HG03378 (cell line): ENCODE measurements around the gene NHP2.

ENCODE experiments used
- ATAC-seq: cut with Tn5 transposase; IDR thresholded peaks from one replicate; pipeline ENCODE4 v1.9.1; 2021; ENCODE audit warnings: mild to moderate bottlenecking, moderate library complexity; ENCODE audit not compliant: unreplicated experiment

Gene NHP2

DNA sequence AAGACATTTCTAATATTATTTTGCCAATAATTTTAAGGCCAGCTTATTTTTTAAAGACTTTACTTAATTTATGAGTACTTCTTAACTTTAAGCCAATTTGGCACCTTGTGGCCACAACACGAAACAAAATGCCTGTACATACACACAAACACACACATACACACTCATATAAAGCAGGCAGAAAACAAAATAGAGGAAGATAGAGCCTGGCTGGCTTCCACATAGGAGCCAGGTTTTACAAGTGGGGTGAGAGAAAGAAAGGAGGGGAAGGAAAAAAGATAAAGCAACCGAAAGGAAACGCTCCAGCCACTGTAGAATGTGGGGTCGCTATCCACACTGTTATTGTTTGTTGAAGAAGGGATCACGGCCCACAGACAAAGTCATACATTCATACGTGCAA, 23.1 kb upstream of the NHP2 start:
- no peak for ATAC-seq

DNA sequence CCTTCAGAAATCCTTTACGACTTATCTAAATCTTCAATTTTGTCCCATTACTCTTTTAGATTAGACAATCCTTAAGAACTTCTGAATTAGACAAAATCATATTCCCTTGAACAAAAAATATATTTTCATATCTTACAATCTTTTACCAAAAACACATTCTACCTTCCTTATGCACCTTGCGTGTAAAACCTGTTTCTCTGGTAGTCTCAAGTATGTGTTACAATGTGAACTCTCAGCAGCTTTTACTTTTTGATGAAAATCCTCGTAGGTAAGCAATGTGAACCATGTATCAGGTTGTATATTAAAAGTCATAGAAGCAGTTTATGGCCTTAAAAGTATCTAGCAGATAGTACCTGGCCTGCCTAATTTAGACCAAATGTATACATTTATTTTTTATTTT, 20.8 kb upstream of the NHP2 start:
- ATAC-seq, result no peak

DNA sequence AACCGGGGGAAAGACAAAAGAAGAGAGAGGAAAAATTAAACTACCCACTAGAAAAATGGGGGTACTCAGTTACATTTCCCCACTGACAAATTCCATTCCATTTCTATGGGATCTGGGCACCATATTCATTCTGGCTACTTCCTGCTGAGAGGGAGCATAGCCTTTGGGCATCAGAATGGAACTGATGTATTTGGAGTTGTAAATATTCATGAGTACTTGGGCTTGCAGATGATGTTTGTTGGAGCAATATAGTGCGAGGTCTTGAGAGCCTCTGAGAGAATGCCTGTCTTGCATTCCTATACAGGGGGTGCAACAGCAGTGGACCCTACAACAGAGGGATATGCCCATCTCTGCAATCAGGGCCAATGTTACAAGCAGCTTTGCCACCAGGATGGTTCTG, 16.8 kb upstream of the NHP2 start:
- no peak for ATAC-seq

DNA sequence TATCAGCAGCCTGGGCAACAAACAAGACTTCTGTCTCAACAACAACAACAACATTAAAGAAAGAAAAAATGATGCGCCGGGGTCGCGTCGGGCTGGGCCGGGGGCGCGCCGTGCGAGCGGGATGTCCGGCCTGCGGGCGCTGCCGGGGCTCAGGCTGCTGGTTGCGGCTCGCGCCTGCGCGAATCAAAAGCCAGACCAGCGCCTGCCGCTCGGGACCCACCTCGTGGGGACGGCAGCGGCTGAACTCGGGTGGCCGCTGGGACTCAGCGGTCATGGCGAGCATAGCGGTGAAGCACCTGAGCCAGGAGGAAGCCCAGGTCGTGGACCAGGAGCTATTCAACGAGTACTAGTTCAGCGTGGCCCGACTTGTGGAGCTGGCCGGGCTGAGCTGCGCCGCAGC, 11.9 kb upstream of the NHP2 start:
- no peak for ATAC-seq

DNA sequence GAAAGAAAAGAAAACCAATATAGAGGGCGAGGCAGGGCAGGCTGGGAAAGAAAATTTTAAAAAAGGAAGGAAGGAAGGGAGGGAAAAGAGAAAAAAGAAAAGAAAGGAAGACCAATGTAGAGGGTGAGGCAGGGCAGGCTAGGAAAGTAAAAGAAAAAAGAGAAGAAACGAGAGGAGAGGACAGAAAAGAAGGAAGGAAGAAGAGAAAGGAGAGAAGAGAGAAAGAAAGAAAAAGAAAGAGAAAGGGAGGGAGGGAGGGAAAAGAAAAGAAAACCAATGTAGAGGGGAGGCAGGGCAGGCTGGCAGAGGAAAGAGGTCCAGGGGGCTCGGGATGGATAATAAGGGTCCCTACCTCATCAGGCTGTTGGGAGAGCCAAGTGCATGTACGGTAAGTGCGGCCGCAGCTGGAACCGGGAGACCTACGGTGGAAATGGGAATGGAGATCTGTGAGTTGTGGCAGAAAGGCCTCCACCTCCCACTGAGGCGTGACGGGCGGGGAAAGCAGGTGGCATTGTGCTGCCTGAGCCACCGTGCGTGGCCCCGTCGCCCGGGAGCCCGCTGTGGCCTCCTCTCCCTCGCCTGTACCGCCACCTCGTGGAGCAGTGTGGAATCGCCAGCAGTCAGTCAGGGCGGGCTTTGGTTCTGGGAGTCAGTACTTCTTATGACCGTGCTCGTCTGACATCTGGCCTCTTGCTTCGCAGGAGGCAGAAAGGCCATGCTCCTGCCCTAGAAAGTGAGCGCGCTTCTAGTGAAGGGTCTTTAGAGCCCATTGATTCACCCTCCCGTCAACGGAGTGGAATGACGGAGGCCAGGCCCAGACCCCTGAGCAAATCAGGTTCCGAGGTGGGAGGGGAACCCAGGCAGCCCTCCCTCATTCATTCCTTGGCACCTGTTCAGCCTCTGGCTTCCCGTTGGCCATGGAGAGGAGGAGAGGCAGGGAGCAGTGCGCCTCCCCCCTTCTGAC, 10.4 kb upstream of the NHP2 start:
- ATAC-seq, result peak; percentile 82

DNA sequence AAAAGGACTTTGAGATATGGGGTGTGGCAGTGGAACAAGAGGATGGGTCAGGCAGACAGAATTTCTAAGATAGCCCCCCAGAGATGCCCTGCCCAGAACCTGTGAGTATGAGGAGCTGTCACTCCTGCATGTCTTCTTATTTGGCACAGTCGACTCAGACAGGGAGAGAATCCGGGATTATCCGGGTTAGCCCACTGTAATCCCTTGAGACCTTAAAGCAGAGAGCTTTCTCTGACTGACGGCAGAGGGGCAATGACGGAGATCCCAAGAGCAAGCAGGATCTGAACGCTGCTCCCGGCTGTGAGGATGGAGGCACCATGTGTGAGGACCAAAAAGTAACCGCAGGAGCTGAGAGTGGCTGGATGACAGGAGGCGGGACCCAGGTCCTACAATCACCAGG, 8.8 kb upstream of the NHP2 start:
- no peak for ATAC-seq

DNA sequence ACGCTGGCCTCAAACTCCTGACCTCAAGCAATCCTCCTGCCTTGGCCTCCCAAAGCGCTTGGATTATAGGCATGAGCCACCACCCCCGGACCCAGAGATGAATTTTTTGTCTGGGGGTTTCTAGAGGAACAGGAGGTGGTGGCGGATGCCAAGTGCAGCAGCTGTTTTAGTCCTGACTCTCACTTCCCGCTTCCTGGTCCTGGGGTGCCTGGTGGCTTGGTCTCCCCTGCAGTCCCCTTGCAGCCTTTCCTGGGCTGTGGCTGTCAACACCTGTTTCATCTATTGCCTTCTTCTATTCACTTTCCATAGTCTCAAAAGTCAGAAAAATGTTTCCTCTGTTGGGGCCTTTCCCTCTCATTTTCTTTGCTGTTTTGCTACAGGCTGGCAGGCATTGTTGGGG, 6.5 kb upstream of the NHP2 start:
- ATAC-seq, result no peak

DNA sequence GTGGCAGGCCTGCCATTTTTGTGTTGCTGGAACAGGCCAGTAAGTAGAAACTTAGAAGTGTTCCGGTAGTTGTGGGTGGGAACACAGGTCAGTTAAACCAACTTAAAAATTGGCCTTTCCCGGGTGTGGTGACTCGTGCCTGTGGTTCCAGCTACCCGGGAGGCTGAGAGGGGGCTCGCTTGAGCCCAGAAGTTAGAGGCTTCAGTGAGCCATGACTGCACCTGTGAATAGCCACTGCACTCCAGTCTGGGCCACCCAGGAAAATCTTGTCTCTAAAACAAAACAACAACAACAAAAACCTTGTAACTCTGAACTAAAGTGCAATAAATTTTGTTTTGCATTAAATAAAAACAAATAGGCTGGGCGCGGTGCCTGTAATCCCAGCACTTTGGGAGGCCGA, 1.4 kb upstream of the NHP2 start:
- ATAC-seq, result no peak

DNA sequence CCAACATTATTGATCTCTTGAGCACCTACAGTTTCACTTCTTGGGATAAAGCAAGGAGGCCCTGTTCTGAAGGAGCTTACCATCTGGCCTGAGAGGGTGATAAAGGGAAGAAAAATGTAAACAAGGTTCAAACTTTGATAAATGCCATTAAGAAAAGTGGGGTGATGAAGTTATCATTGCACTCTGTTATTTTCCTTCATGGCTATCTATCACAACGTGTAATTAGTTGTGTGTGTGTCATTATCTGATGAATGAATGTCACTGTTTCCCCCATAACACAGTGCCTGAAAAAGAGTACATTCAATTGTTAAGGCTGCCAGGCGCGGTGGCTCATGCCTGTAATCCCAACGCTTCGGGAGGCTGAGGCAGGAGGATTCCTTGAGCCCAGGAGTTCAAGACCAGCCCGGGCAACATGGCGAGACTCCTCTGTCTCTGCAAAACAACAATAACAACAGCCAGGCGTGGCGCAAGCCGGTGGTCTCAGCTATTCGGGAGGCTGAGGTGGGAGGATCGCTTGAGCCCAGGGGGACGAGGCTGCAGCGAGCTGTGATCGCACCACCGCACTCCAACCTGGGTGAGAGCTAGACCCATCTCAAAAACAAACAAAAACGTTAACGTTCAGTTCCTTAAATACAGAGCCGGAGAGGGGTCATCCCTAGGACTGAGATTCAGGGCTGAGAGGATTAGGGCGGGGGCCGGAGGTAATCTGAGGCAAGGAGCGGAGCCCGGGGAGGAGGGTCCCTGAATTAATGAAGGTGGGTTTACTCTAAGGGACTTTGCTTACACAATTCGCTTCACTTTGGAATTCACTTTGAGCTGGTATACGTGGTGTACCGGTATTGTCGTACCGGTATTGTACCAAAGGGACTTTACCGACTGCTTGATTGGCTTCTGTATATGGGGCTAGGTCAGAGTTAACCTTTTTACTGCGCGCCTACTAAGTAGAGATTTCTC, 917 bp downstream of the NHP2 start:
- ATAC-seq, result no peak

DNA sequence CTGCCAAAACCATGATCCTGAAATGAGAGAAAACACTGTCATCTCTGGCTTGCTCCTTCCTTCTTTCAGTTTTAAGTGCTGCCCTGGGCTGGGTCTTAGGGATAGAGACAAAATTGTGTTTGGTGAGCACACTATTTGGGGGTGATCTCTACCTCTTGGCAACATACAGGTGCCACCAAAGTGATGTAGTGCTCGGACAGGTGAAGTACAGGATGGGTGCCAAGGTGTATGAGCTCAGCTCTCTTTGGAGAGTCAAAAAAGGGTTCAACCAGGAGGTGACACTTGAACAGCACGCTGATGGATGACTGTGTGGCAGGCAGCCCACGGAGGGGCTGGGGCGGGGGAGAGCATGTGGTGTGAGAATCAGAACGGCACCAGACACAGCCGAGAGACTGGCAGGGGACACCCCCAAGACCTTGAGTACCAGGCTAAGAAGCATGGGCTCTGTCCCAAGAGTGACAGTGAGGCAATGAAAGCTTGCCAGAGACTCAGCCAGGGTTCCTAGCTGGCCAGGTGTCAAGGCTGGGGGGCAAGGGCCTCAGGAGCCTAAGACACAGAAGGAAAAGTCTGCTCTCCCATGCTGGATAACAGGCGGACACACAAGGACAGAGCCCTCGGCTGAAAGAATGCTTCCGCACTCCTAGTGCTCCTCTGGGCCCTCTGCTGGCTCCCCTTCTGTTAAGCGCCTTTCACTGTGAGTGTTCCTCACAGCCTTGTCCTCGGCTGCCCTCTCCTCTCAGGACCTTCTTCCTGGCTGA, 2.5 kb downstream of the NHP2 start:
- ATAC-seq, result no peak

DNA sequence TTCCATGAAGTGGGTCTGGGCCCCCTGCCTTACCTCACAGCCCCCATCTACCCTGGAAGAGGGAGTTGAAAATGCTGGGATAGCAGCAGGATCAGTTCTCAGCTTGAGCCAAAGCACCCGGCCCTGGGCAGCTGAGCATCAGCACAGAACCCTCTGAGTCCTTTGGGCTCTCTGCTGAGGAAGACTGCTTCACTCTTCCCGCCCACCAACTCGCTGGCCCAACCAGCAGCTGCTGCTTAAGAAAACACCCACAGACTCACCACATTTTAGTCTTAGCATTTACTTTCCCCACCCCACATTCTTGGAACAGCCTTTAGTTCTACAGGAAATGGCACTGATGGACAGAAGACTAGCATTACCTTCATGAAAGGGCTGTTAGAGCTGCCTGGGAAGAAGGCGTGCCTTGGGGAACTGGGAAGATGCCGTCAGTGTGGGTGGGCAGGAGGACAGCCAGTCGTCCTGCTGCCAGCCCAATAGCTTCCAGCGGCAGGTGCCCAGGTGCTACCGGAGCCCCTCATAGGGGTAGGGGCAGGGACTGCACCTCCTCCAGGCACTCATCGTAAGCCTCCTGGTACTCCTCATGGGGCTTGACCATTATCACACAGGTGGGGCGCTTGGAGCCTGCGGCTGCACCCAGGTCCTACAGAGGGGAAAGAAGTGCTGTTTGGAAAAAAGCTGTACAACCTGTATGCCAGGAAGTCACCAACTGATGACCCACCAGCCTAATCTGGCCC, 4.3 kb downstream of the NHP2 start:
- ATAC-seq, result no peak

DNA sequence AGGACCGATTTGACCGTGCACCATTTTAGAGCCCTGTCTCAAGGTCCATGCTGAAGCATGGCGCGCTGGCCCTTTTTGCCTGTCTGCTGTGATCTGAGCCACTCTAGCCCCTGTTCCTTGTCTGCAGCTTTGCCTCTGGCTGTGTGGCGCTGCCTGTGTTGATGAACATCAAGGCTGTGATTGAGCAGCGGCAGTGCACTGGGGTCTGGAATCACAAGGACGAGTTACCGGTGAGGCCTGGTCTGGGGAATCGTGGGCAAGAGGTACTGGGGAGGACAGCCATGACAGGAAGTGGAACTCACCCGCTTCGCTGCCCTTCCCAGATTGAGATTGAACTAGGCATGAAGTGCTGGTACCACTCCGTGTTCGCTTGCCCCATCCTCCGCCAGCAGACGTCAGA, 6.3 kb downstream of the NHP2 start:
- ATAC-seq, result no peak

DNA sequence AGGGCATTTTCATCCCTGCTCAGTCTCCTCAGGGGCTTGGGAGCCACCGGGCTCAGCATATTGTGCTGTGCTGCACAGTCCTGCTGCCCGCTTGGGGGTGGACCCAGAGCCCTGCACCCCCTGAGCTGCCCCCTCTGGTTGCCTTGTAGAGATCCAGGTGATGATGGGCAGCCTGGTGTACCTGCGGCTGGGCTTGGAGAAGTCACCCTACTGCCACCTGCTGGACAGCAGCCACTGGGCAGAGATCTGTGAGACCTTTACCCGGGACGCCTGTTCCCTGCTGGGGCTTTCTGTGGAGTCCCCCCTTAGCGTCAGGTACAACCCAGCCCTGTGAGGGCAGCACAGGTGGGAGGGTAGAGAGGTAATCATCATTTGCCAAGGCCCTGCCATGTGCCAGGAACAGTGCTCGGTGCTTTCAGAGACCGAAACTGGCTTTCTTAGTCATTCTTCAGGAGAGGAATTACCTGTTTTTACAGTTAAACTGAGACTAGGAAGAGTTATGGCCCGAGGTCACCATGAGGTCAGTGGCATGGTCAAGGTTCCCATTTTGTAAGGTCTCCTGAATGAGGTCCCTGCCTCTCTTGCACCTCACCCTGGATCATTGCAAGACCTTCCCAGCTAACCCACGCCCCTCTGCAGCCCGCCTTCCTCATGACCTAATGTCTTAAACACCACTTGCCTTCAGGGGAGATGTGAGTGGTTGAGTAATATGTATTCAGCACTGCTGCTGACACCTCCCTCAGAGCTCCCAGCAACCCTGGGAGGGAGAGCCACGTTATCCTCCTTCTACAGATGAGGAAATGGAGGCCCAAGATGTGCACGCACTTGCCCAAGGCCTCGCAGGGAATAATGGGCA, 7.5 kb downstream of the NHP2 start:
- ATAC-seq, result no peak

DNA sequence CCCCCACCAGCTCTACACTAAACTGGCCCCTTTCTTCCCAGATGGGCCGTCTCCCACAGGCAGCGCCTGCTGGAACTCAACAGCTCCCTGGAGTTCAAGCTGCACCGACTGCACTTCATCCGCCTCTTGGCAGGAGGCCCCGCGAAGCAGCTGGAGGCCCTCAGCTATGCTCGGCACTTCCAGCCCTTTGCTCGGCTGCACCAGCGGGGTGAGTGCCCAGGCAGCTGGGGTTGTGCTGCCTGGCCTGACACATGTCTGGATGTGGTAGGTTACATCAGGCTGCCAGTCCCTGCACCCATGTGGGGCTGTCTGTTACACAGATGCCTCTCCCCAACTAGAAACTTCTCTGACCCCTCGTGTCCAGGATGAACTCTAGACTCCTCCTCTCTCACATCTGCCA, 9.8 kb downstream of the NHP2 start:
- no peak for ATAC-seq

DNA sequence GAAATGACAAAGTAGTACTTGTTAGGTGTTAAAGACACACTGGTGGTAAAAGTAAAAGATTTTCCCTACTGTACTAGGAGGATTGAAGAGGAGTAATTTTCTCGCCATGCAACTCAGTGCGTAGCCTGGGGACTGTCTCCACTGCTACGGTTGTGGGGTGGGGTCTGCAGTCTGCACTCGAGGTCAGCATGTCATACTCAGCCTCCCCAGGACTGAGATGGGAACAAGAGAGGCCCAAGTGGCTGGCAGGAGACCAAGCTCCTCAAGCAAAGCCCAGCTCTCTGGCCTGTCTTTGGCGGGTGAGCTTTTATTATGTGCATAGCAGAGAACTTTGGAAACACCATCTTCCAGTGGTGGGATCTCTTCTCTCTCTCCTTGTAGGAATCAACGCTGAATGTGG, 10.4 kb downstream of the NHP2 start:
- no peak for ATAC-seq

DNA sequence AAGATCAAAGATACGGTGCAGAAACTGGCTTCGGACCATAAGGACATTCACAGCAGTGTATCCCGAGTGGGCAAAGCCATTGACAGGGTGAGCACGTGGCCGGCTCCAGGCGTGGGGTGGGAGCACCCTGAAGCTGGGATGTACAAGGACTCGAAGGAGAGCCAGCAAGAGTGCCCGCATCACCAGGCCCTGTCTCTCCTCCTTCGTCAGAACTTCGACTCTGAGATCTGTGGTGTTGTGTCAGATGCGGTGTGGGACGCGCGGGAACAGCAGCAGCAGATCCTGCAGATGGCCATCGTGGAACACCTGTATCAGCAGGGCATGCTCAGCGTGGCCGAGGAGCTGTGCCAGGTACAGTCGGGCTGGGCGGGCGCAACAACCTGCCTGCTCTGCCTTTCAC, 11.0 kb downstream of the NHP2 start:
- no peak for ATAC-seq

DNA sequence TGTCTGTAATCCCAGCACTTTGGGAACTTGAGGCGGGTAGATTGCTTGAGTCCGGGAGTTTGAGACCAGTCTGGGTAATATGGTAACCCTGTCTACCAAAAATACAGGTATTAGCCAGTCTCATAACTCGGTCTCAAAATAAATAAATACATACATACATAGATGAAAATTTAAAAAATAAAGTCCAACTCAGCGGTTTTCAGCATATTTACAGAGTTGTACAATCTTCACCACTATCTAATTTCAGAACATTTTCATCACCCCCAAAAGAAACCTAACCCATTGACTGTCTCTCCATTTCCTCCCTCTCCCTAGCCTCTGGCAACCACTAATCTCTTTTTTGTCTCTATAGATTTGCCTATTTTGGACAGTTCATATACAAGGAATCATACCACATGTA, 12.1 kb downstream of the NHP2 start:
- no peak for ATAC-seq

DNA sequence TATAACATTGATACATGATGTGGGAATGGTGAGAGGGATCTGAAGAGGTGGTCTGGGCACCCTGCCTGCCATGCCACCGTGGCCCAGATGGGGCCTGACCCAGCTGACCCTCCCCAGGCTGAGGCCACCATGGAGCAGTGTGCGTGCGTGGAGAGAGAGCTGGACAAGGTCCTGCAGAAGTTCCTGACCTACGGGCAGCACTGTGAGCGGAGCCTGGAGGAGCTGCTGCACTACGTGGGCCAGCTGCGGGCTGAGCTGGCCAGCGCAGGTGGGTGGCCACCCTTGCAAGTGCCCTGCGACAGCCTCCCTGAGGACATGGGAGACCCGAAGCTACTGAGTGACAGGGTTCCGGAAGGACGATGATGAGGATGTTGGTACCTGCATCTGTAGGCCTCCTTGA, 15.7 kb downstream of the NHP2 start:
- ATAC-seq, result no peak

DNA sequence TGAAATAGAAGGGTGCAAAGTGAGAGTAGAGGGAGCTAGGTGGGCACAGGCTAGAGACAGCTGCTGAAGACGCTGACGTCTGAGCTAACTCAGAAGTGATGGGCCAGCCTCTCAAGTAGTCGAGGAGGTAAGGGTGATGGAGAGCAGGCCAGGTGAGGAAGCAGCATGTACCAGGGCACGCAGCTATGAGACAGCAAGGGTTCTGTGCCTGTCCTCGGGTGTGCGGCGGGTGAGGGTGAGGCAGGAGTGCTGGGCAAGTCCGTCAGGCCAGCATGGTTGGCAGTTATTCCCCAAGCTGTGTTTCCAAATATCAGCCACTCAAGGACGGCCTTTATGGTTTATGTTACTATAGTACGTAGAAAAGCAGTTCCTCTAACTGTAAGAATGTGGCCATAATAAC, 16.7 kb downstream of the NHP2 start:
- ATAC-seq, result no peak
